K562 (cell line): ENCODE measurements around the gene DGCR8. TPM values are rescaled to one million over a fixed set of nuclear protein-coding genes. Genes with fewer than 3 reads are reported as not detected.

Source experiments
- BRF2 ChIP-seq: IDR thresholded peaks from 3 replicates; pipeline ENCODE4 v1.6.1; 2011; ENCODE audit warnings: borderline replicate concordance, mild to moderate bottlenecking; ENCODE audit not compliant: insufficient read length, insufficient read depth
- CC2D1A ChIP-seq: fragments of 450-650 bp; IDR thresholded peaks from 2 replicates; pipeline ENCODE4 v1.6.1; 2017; ENCODE audit warnings: mild to moderate bottlenecking
- CSDE1 ChIP-seq, 2 experiments: fragments of 450-650 bp; IDR thresholded peaks; 2 replicates each; pipeline ENCODE4 v1.6.1; 2016; ENCODE audit warnings: mild to moderate bottlenecking in 1 of 2
- CXXC5 ChIP-seq: fragments of 250-450 bp; sonication (Bioruptor Pico); IDR thresholded peaks from 2 replicates; pipeline ENCODE4 v1.8.0; 2022; ENCODE audit warnings: inconsistent platforms, mild to moderate bottlenecking, moderate library complexity
- ELF2 ChIP-seq: fragments of 250-450 bp; sonication (Bioruptor Pico); IDR thresholded peaks from 2 replicates; pipeline ENCODE4 v1.5.0; 2021; ENCODE audit warnings: mild to moderate bottlenecking
- HNRNPUL1 ChIP-seq: fragments of 200-400 bp; formaldehyde crosslinking; IDR thresholded peaks from 2 replicates; pipeline ENCODE4 v1.6.1; 2017; ENCODE audit warnings: low read length
- JUN ChIP-seq, 2 experiments: sonication (generic) in 1 of 2; formaldehyde crosslinking in 1 of 2; IDR thresholded peaks; 2 replicates each; pipeline versions ENCODE4 v1.6.1 to v1.8.0; 2012 to 2022; ENCODE audit warnings: borderline replicate concordance in 2 of 2, mild to moderate bottlenecking in 2 of 2, improper control_type of control experiment in 1 of 2, low read depth in 1 of 2, low read length in 1 of 2, missing genetic modification reagents in 1 of 2
- NEUROD1 ChIP-seq: fragments of 150-350 bp; IDR thresholded peaks from 2 replicates; pipeline ENCODE4 v1.6.1; 2014; ENCODE audit warnings: borderline replicate concordance, low read length, low read depth; ENCODE audit not compliant: partially characterized antibody
- NR3C1 ChIP-seq: sonication (generic); formaldehyde crosslinking; IDR thresholded peaks from 2 replicates; pipeline ENCODE4 v1.8.1; 2022; ENCODE audit warnings: missing genetic modification reagents
- ZNF140 ChIP-seq: fragments of 250-450 bp; sonication (Bioruptor Pico); IDR thresholded peaks from 2 replicates; pipeline ENCODE4 v1.8.0; 2021; ENCODE audit warnings: moderate library complexity, mild to moderate bottlenecking, inconsistent platforms
- ZNF197 ChIP-seq: fragments of 200-800 bp; sonication (Bioruptor generic); IDR thresholded peaks from 2 replicates; pipeline ENCODE4 v1.6.1; 2016; ENCODE audit warnings: low read depth, missing genetic modification characterization, missing compliant biosample characterization
- ZNF212 ChIP-seq: fragments of 450-650 bp; formaldehyde crosslinking; IDR thresholded peaks from 2 replicates; pipeline ENCODE4 v1.4.0; 2020; ENCODE audit warnings: mild to moderate bottlenecking
- ZNF23 ChIP-seq: fragments of 250-450 bp; sonication (Bioruptor Pico); IDR thresholded peaks from 2 replicates; pipeline ENCODE4 v1.4.0; 2020; ENCODE audit warnings: mild to moderate bottlenecking
- ZNF232 ChIP-seq: sonication (generic); formaldehyde crosslinking; IDR thresholded peaks from 2 replicates; pipeline ENCODE4 v1.8.0; 2022; ENCODE audit warnings: mild to moderate bottlenecking, missing genetic modification reagents
- ZNF583 ChIP-seq: fragments of 250-450 bp; sonication (Bioruptor Pico); IDR thresholded peaks from 2 replicates; pipeline ENCODE4 v1.4.0; 2020
- polyA plus RNA-seq, 8 experiments: library from polyadenylated mRNA; depleted of rRNA in 4 of 8; stranded (reverse) in 5 of 8; unstranded in 3 of 8; fragments of >200 nt; fragmentation: Nextera tagmentation in 2 of 8; fragmentation: Illumina TruSeq in 1 of 8; extraction: Ambion mirVana in 2 of 8; extraction: Trizol in 1 of 8; gene quantifications; 2 replicates each; pipeline versions ENCODE4 v1.2.1 to v1.2.3, GENCODE V29; 2011 to 2014; ENCODE audit warnings: inconsistent platforms in 1 of 8, missing spikeins in 1 of 8
- total RNA-seq, 7 experiments: library from RNA; depleted of rRNA in 6 of 7; stranded (reverse); fragments of >200 nt in 6 of 7; fragmentation: Illumina TruSeq in 2 of 7; extraction: Trizol in 2 of 7; gene quantifications; 2 replicates each; pipeline versions ENCODE4 v1.2.1 to v1.2.3, GENCODE V29; 2011 to 2021; ENCODE audit warnings: low replicate concordance in 1 of 7
- TF ChIP-seq, protein P1 (sequence below): sonication (generic); formaldehyde crosslinking; IDR thresholded peaks from 2 replicates; pipeline ENCODE4 v1.8.0; 2022; ENCODE audit warnings: mild to moderate bottlenecking, missing genetic modification reagents
- TF ChIP-seq, protein P2 (sequence below): fragments of 250-450 bp; sonication (Bioruptor Pico); IDR thresholded peaks from 2 replicates; pipeline ENCODE4 v1.5.0; 2020; ENCODE audit warnings: mild to moderate bottlenecking, borderline replicate concordance

Gene DGCR8
- total and polyA plus RNA-seq, 9 of the 15 experiments (the other 6 are each of a cell fraction or from before 2014, with no cell fraction given): 5.9 to 144 (median 80.1) TPM

- TF ChIP-seq, protein P1, sequence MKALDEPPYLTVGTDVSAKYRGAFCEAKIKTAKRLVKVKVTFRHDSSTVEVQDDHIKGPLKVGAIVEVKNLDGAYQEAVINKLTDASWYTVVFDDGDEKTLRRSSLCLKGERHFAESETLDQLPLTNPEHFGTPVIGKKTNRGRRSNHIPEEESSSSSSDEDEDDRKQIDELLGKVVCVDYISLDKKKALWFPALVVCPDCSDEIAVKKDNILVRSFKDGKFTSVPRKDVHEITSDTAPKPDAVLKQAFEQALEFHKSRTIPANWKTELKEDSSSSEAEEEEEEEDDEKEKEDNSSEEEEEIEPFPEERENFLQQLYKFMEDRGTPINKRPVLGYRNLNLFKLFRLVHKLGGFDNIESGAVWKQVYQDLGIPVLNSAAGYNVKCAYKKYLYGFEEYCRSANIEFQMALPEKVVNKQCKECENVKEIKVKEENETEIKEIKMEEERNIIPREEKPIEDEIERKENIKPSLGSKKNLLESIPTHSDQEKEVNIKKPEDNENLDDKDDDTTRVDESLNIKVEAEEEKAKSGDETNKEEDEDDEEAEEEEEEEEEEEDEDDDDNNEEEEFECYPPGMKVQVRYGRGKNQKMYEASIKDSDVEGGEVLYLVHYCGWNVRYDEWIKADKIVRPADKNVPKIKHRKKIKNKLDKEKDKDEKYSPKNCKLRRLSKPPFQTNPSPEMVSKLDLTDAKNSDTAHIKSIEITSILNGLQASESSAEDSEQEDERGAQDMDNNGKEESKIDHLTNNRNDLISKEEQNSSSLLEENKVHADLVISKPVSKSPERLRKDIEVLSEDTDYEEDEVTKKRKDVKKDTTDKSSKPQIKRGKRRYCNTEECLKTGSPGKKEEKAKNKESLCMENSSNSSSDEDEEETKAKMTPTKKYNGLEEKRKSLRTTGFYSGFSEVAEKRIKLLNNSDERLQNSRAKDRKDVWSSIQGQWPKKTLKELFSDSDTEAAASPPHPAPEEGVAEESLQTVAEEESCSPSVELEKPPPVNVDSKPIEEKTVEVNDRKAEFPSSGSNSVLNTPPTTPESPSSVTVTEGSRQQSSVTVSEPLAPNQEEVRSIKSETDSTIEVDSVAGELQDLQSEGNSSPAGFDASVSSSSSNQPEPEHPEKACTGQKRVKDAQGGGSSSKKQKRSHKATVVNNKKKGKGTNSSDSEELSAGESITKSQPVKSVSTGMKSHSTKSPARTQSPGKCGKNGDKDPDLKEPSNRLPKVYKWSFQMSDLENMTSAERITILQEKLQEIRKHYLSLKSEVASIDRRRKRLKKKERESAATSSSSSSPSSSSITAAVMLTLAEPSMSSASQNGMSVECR (CRISPR knock-in tag): no peak
- TF ChIP-seq ZNF140 (CRISPR knock-in tag) (no peak), CXXC5 (CRISPR knock-in tag) (peak; percentile 53), CC2D1A (no peak), ZNF583 (no peak), JUN (IDR thresholded peaks at IDR 0.05; ENCODE audit: borderline replicate concordance, low read depth, low read length) (no peak), JUN (CRISPR knock-in tag; IDR thresholded peaks at IDR 0.05; ENCODE audit: borderline replicate concordance) (no peak), ZNF232 (CRISPR knock-in tag) (no peak), HNRNPUL1 (no peak), ELF2 (no peak), NEUROD1 (no peak), ZNF23 (CRISPR knock-in tag) (peak; percentile 8; the same call in 1 of the 2 replicates), CSDE1 (IDR thresholded peaks at IDR 0.05) (no peak), ZNF197 (CRISPR knock-in tag) (no peak), ZNF212 (CRISPR knock-in tag) (no peak), NR3C1 (CRISPR knock-in tag) (no peak), BRF2 (no peak)
- TF ChIP-seq, protein P2, sequence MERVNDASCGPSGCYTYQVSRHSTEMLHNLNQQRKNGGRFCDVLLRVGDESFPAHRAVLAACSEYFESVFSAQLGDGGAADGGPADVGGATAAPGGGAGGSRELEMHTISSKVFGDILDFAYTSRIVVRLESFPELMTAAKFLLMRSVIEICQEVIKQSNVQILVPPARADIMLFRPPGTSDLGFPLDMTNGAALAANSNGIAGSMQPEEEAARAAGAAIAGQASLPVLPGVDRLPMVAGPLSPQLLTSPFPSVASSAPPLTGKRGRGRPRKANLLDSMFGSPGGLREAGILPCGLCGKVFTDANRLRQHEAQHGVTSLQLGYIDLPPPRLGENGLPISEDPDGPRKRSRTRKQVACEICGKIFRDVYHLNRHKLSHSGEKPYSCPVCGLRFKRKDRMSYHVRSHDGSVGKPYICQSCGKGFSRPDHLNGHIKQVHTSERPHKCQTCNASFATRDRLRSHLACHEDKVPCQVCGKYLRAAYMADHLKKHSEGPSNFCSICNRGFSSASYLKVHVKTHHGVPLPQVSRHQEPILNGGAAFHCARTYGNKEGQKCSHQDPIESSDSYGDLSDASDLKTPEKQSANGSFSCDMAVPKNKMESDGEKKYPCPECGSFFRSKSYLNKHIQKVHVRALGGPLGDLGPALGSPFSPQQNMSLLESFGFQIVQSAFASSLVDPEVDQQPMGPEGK (CRISPR knock-in tag): no peak
Measured at GRCh38 chr22:20071524-20071972, 8.5 kb upstream of the DGCR8 start (continued).
